NCI-H2107 (cell line): ENCODE measurements around the gene SEL1L2.

ENCODE experiments used
- DNase-seq: peaks from one replicate; lab custom pipeline; 2025; lab: John Stamatoyannopoulos, UW

SEL1L2 gene

DNA sequence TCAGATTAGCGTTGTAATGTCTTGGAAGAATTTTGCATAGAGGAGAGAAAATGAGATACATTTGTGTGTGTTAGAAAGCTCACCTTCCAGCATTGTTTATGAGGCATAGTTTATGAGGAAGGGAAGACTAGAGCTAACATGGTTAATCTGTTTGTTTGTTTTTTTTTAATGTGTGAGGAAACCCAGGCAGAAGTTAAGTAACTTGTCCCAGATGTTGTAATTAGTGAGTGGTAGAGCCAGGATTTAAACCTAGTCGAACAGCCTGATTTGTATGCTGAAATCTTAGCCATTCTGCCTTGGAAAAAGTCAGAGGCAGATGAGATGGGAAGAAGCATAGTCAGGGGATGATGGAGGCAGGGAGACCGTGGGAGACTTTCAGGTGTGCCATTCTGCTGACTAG, 176.5 kb downstream of the SEL1L2 start:
- DNase-seq, result no peak

DNA sequence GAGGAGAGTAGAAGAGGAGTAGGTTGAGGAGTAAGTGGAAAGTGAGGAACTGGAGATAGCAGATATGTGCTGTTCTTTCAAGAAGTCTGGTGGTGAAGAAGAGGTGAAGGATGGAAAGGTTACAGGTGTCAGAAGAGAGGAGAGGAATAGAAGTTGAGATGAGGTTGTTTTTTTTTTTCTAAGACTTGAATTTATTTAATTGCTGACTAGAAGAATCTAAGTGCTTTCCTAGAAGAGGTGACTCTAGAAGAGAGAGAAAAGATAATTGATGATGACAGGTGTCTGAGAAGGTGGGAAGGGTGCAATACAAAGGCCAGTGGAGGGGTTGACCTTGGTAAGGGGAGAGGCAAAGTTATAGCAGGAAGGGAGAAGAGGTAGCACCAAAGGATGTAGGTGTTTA, 180.0 kb downstream of the SEL1L2 start:
- no peak for DNase-seq

DNA sequence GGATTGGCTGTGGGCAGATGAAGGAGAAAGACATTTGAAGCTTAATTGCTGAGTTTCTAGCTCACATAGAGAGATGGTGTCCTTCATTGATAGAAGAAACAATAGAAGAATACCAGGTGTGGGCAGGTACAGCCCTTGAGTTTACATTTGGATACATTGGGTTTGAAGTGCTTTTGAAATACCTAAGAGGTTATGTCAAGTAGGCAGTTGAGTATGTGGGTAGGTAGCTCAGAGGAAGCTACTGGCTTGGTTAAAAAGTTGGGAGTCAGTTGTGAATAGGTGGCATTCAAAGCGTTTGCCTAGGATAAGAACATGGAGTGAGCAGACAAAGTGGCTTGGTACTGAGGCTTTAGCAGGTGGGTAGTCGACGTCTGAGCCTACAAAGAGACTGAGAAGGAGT, 180.6 kb downstream of the SEL1L2 start:
- no peak for DNase-seq

DNA sequence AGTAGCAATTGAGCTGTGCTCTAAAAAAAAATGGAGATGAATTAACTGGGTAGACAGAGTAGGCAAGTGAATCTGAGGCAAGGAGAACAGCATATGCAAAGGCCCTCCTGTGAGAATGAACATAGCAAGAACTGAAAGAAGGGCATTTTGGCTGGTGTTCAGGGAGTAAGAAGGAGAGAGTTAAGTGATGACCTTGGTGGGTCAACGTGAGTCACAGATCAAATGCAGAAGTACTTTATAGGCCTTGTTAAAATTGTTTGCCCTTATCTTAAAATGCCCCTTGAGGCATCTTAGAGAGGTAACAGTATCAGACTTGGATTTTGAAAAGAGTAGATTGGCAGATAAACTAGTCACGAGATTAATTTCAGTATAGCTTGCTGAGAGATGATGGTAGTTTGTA, 181.0 kb downstream of the SEL1L2 start:
- DNase-seq, result no peak

DNA sequence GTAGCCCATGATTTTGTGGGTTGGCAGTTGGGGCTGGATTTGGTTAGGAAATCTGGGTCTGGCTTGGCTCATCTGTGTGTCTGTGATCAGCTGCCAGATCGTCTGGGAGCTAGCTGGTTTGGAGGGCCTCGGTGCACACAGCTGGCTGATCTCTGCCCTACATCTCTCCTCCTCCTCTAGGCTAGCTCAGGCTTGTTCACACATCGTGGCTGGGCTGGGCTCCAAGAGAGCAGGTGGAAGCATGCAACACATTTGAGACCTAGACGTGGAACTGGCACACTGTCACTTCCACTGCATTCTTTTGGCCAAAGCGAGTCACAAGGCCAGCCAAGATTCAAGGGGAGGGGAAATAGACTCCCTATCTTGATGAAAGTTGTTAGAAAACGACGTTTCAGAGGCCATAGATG, 189.7 kb downstream of the SEL1L2 start:
- no peak for DNase-seq

DNA sequence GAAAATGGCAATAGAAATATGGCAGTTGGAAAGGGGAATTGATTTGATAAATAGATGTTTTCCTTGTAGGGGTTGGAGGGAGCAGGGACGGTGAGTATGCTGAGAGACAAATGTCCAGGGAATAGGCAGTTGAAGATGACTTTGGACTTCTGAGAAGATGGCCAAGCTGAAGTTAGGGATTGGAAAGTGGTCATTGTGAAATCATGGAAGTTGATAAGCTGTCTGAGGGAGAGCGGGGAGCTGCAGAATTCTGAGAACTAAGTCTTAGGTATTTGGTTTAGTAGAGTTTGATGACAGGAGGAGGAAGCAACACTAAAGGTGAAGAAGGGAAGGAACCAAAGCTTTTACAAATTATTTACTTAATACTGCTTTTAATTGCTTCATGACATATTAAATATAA, 190.4 kb downstream of the SEL1L2 start:
- no peak for DNase-seq
